EL (cell line): ENCODE data around the gene TET1.
"Not testable (repeated sequence)": the region's sequence is repeated elsewhere in the genome, so short reads cannot be mapped to it uniquely, and the experiment has no call there.

Experiments used
- DNase-seq: peaks from one replicate; pipeline ENCODE4 v3.0.0-alpha.2; 2016

TET1 gene

GRCh38 chr10:68564712-68565111 is 4.6 kb downstream of the TET1 start:
- no peak for DNase-seq

- DNase-seq, result no peak
Observed at GRCh38 chr10:68565658-68566057, 5.5 kb downstream of the TET1 start.

GRCh38 chr10:68566351-68566750 is 6.2 kb downstream of the TET1 start:
- DNase-seq, result no peak

GRCh38 chr10:68566955-68567354 is 6.8 kb downstream of the TET1 start:
- no peak for DNase-seq

GRCh38 chr10:68572151-68572550 is 12.0 kb downstream of the TET1 start:
- no peak for DNase-seq

- no peak for DNase-seq
Observed at GRCh38 chr10:68574051-68574450, 13.9 kb downstream of the TET1 start.

- DNase-seq, result no peak
Observed at GRCh38 chr10:68576118-68576517, 16.0 kb downstream of the TET1 start.

- DNase-seq, result no peak
Observed at GRCh38 chr10:68578974-68579373, 18.8 kb downstream of the TET1 start.

GRCh38 chr10:68584187-68584586 is 24.1 kb downstream of the TET1 start:
- DNase-seq, result not testable (repeated sequence)

- DNase-seq, result no peak
Observed at GRCh38 chr10:68586606-68587305, 26.6 kb downstream of the TET1 start.

GRCh38 chr10:68594405-68594804 is 34.3 kb downstream of the TET1 start:
- DNase-seq, result peak; percentile 71

- no peak for DNase-seq
Observed at GRCh38 chr10:68595513-68595912, 35.4 kb downstream of the TET1 start.

GRCh38 chr10:68597407-68597806 is 37.3 kb downstream of the TET1 start:
- no peak for DNase-seq

GRCh38 chr10:68598978-68599770 is 39.0 kb downstream of the TET1 start:
- peak; percentile 11 for DNase-seq

- DNase-seq, result no peak
Observed at GRCh38 chr10:68599771-68600040, 39.6 kb downstream of the TET1 start.

- peak; percentile 78 for DNase-seq
Observed at GRCh38 chr10:68600041-68600778, 40.1 kb downstream of the TET1 start.

- DNase-seq, result no peak
Observed at GRCh38 chr10:68601501-68602265, 41.5 kb downstream of the TET1 start.

GRCh38 chr10:68602434-68602833 is 42.3 kb downstream of the TET1 start:
- DNase-seq, result no peak

- DNase-seq, result no peak
Observed at GRCh38 chr10:68603766-68604165, 43.6 kb downstream of the TET1 start.

- no peak for DNase-seq
Observed at GRCh38 chr10:68604441-68604840, 44.3 kb downstream of the TET1 start.

GRCh38 chr10:68606918-68607317 is 46.8 kb downstream of the TET1 start:
- no peak for DNase-seq

GRCh38 chr10:68610023-68610422 is 49.9 kb downstream of the TET1 start:
- DNase-seq, result not testable (repeated sequence)

GRCh38 chr10:68611227-68611626 is 51.1 kb downstream of the TET1 start:
- no peak for DNase-seq
